GM12891 (cell line): ENCODE measurements around the gene PRPF6.
A peak's percentile ranks its signal among the peaks of the same experiment; 100 is the strongest.
"Not testable (repeated sequence)": the region's sequence is repeated elsewhere in the genome, so short reads cannot be mapped to it uniquely, and the experiment has no call there.

Experiments used
- DNase-seq: peaks from one replicate; pipeline ENCODE4 v3.0.0; 2011; ENCODE audit warnings: low spot score; ENCODE audit not compliant: insufficient read length
- FAIRE-seq: peaks from 2 replicates; lab custom pipeline; 2011; peaks lifted over from hg19 to GRCh38; lab: Jason Lieb, UNC
- PAX5 ChIP-seq: IDR thresholded peaks from 2 replicates; pipeline ENCODE4 v1.6.1; 2011; ENCODE audit warnings: low read length, moderate library complexity, mild to moderate bottlenecking; ENCODE audit not compliant: insufficient read depth, severe bottlenecking
- POLR2A ChIP-seq: IDR thresholded peaks from 2 replicates; pipeline ENCODE4 v1.6.1; 2011; ENCODE audit warnings: low read depth, low read length, control low read depth
- POLR2AphosphoS5 ChIP-seq: IDR thresholded peaks from 2 replicates; pipeline ENCODE4 v1.6.1; 2011; ENCODE audit warnings: low read depth, low read length, control low read depth
- POU2F2 ChIP-seq: IDR thresholded peaks from 2 replicates; pipeline ENCODE4 v1.6.1; 2011; ENCODE audit warnings: low read depth, mild to moderate bottlenecking, control low read depth, low read length, moderate library complexity
- SPI1 ChIP-seq: IDR thresholded peaks from 2 replicates; pipeline ENCODE4 v1.6.1; 2011; ENCODE audit warnings: low read depth, low read length, control low read depth
- TAF1 ChIP-seq: IDR thresholded peaks from 2 replicates; pipeline ENCODE4 v1.6.1; 2011; ENCODE audit warnings: low read depth, low read length, control low read depth

PRPF6 gene

GRCh38 chr20:63967330-63968135 lies 13.4 kb upstream of the PRPF6 start:
- no peak for DNase-seq
- TF ChIP-seq POLR2A (no peak), TAF1 (no peak), POU2F2 (no peak), PAX5 (no peak), SPI1 (no peak), POLR2AphosphoS5 (no peak; the same call in 1 of the 2 replicates)
- FAIRE-seq, result no peak

- TF ChIP-seq POLR2A (no peak), SPI1 (no peak), POLR2AphosphoS5 (no peak), PAX5 (no peak), POU2F2 (no peak), TAF1 (no peak)
- DNase-seq (no peak), FAIRE-seq (no peak)
Measured at GRCh38 chr20:63968136-63968927, 12.6 kb upstream of the PRPF6 start.

GRCh38 chr20:63968928-63969760 lies 11.8 kb upstream of the PRPF6 start:
- DNase-seq (no peak), FAIRE-seq (no peak)
- TF ChIP-seq TAF1 (no peak), SPI1 (no peak), POU2F2 (no peak), PAX5 (no peak), POLR2AphosphoS5 (no peak), POLR2A (no peak)

- FAIRE-seq, result no peak
- TF ChIP-seq SPI1 (no peak), POLR2A (peak; percentile 46; the same call in 1 of the 2 replicates), PAX5 (no peak), POU2F2 (no peak)
- DNase-seq, result peak; percentile 80
Measured at GRCh38 chr20:63969838-63970713, 10.9 kb upstream of the PRPF6 start, which contains the start of gene ZNF512B. TSS of gene ZNF512B (minus strand) at chr20:63969930. CDS start at chr20:63967950, 1,980 bp downstream.

GRCh38 chr20:63970714-63971431 lies 10.1 kb upstream of the PRPF6 start:
- TF ChIP-seq POU2F2 (no peak), POLR2AphosphoS5 (no peak), POLR2A (no peak), TAF1 (no peak), PAX5 (no peak), SPI1 (no peak)
- DNase-seq (no peak), FAIRE-seq (no peak)

GRCh38 chr20:63971960-63972311 lies 9.0 kb upstream of the PRPF6 start:
- FAIRE-seq, result not testable (repeated sequence)

GRCh38 chr20:63972312-63973159 lies 8.4 kb upstream of the PRPF6 start:
- FAIRE-seq (peak; percentile 76), DNase-seq (peak; percentile 5)
- no peak for TF ChIP-seq PAX5
- TF ChIP-seq TAF1, result no peak
- no peak for TF ChIP-seq SPI1
- TF ChIP-seq POLR2A, result peak; percentile 85
- peak; percentile 9; the same call in 1 of the 2 replicates for TF ChIP-seq POU2F2
- peak; percentile 74; the same call in 1 of the 2 replicates for TF ChIP-seq POLR2AphosphoS5

More at GRCh38 chr20:63971960-63972311, 9.0 kb upstream of the PRPF6 start:
- not testable (repeated sequence) for DNase-seq
